HG03432 (cell line): ENCODE data around the gene LPAR3.

Experiments
- ATAC-seq: cut with Tn5 transposase; IDR thresholded peaks from one replicate; pipeline ENCODE4 v1.9.1; 2021; ENCODE audit warnings: mild to moderate bottlenecking, moderate library complexity; ENCODE audit not compliant: unreplicated experiment

LPAR3 gene

DNA sequence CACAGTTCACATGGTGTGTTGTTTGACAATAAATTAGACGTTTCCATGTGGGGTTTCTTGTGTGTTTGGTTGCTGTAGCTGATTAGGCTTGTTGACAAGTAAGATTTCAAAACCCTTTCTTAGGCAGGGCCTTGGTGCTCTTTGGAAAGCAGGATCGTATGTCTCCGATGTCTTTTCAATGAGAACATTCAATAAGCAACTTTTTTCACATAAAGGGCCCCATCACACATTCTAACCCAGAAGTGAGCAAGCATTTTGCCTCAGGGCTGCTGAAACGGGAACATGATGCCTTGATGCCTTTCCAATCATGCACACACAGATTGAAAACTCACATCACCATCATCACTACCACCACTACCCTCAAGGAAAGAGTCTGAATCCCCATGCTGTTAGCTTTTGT, 33.1 kb downstream of the LPAR3 start:
- ATAC-seq = no peak

DNA sequence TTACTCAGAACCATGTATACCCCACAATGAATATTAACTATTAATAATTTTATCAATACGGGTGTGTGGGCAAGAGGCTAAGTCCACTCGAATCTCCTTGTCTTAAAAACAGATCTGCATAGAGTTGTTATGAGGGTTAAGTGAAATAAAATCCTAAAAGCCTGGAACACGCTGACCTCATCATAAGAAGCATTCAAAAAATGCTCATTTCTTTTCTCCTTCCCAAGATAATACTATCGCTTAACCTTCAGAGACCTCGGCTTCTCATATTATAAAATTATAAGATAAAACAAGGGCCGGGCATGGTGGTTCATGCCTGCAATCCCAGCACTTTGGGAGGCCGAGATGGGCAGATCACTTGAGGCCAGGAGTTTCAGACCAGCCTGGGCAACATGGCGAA, 35.1 kb downstream of the LPAR3 start:
- no peak for ATAC-seq

DNA sequence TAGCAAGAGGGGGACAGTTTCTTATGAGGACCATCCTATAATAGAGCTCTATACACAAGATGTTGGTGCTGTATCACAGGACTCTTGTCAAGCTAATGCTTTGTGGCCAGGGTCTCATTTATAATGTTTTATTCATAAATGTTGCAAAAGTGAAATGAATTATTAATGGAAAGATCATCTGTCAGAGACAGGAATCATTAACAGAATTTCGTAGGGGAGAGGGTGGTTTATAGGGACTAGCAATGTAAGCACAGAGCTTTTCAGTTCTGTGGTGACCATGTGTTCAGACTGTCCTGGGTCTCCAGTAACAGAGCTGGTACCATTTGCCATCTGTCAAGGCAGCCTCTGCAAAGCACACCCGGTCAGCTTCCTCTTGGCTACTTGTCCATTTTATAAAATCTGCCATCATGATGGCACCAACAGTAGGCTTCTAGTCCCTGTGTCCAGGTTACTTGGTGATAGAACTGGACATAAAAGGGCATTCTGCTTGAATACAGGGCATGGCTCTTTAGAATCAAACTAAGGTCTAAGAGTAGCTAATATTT, 36.2 kb downstream of the LPAR3 start:
- no peak for ATAC-seq

DNA sequence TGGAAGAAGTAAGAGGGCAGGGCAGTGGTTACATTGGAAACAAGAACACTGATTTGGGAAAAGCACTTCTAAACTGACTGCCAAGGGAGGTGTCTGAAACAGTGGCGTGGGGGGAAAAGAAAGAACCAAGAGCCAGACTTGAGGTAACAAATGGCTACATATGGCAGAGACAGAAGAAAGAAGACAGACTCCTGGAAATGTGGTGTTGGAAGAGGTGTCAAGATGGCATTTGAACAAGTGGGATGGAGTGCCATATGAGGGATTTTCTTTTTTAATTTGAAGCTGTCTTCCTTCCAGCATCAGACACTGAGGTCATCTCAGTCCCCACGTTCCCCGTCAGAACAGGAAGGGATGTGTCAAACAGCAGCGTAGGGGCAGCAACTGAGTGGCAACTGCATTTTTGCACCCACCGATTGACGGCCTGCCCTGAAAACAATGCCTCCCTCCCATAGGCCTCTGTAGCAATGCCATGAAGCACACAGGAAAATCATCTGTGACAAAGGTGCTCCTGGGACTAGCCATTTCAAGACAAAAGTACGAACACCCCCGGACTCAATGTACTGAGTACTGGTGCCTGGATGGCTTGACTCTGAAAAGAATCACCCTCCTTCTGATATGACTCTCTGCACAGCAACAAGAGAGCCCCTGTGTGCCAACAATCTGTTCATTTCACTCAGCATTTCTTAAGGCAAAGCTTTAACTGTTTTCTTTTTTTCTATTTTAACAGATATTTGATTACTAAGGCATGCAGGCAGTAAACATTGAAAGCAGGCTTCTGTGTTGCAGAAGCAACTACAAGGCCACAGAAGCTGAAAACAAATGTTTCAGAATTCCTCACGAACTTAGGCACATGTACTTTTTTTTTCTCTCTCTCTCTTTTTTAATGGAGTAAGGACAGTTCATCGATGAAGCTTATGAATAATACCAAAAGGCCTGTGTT, 37.0 kb downstream of the LPAR3 start:
- no peak for ATAC-seq

DNA sequence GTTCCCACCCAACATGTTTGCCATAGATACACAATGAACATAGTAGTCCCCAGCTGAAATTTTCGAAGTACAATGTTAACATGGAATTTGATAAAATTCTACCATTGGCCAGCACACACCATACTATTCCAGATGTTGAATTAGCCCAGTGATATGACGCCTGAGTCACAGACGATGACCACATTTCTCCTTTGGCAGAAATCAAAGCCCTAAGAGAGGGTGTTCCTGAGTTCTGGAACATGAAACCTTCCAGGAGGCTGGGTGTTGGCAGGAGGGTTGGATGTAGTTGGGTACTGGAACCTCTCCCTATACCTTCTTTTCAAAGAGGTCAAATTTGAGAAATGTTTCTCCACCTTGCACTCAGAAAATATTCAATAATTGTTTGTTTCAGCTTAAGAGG, 37.8 kb downstream of the LPAR3 start:
- ATAC-seq = no peak

DNA sequence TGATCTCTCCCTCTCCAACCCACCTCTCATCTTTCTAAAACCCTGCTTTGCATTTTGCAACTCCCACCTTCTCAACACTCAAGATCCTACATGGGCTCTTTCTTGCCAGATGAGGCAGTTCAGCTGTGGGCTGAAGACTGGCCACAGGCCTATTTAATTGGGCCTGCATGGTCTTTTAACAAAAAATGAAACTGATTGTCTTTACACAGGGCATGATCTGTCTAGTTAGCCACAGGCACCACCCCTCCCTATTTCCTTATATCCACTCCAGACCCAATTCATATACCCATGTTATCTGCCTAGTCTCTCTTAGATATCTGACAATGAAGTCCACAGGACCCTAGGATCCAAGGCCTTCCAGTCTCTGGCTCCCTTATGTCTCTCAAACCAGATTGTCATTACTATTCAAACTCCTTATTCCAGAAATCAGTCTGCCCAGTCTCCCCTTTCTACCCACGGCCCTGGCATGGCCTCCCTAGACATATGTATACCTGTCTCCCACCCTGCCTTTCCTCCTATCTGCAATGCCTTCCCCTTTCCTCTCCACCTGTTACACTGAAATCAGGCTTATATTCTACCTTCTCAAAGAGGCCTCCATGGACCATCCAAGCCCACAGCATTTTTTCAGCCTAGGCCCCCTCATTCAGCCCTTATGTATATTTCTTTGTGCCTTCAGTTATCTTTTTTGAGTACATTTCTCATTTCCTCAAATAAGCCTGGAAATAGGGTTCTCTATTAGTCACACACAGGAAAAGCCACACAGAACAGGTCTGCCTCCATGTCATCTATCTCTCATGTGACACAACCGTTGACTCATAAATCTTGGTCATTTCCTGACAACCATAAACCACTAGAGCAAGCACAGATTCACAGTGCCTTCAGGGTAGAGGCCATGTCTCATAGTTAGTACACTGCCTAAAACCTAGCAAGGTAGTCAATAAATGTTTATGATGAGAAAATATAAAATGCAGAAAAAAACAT, 39.0 kb downstream of the LPAR3 start:
- peak; percentile 99 for ATAC-seq

DNA sequence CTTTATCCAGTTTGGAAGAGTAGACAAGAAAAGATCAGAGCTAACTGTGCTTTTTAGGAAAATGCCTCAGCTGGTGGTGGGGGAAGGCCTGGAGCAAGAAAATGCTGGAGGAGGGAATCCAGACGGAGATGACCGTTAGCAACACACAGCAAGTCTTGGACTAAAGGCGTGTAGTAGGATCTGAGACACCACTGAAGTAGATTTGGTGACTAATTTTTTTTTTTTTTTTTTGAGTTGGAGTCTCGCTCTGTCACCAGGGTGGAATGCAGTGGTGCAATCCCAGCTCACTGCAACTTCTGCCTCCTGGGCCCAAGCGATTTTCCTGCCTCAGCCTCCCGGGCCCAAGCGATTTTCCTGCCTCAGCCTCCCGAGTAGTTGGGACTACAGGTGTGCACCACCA, 41.2 kb downstream of the LPAR3 start:
- ATAC-seq = no peak

DNA sequence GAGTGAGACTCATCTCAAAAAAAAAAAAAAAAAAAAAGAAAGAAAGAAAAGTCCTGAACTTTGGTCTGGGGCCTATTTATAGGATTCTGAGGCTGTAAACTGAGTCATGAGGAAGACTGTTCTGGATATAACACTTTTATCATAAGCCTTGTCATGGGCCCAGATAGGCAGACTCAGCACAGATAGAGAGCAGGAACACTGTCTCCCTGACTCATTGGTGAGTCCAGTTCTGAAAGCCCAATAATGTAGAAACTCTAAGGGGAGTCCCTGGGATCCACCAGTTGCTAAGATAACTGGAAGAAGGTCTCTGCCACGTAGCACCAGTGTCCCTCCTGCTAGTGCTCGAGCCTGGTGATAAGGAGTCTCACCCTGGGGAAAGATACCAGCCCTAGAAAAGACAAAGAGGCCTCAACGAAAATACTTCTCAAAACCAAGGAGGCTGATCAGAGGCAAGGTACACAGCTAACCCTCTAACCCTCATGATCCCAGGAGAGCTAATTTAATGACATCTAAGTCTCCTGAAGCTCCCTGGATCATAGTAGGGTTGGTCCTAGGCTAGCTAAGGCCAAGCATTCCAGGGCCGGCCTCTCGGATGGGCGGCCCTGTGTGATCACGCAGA, 43.5 kb downstream of the LPAR3 start:
- no peak for ATAC-seq

DNA sequence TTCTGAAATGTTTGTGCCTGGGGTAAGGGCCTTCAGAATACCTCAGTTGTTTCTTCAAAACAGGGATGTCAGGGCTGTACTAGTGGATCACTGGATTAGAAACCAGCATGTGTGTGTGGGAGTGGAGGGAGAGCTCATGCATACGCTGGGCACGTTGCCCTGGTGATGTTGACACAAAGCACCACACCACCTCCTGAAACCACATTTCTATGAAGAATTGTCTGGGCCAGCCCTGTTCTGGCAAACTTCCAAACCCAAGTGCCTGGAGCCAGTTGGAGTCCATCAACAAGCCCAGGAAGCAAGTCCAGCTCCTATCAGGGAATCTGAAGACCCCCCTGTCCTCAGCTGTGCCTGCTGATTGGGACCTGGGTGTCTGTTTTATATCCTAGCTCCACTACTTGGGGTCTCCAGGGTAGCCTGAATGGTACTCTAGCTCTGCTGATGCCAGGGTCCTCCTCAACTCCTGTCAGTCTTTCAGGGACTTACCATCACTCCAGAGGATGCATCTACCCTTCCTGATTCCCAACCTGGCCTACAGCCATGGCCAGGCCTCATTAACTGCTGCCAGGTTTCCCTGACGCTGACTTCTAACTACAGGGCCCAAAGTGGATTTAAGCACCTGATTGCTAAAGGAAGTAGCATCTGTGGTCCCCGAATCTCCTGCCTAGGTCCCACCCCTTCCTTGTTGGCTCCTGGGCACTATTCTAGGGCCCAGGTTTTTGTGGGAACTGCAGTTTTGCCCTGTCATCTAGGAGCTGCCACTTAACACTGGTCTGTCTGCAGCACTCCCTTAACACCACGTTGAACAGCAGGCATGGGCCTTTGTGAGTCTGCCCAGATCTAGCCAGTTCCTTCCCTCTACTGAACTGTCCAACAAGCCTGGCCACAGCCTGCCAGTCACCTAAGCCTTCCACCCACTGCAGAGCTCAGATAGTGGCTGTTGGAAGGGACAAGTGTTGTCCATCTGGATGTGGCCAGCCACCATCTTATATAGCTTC, 45.5 kb downstream of the LPAR3 start:
- ATAC-seq = peak; percentile 70

DNA sequence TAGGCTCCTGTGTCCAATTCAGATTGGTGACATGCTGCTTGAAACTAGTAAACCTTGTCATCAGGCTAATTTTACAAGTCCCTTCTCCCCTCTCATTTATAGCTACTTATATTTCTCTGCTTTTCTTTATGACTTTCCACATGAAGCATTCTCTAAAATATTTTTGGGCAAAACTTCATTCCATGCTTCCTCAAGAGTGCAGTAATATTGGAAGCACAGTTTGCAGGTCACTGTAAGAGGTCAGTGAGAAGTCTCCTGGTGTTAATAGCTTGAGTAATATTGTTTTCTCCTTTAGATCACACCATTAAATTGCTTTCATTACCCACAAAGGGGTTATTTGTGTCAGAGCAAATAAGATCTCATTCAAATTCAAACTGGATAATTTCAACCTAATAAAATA, 46.6 kb downstream of the LPAR3 start:
- no peak for ATAC-seq

DNA sequence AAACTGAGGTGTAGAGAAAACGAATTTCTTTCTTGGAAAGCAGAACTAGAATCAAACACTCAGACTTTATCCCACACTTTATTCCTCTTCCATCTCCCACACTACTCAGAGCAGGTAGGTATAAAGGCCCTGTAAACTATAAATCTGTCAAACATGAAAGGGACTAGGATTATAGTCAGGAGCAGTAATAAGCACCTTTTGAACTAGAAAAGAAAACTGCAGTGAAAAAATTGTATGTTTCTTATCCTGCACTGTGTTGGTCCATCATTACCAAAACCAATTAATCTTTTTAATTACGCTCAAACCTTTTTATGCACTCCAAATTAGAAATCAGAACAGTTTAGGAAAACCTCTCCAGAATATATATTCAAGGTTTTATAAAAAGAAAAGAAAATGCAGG, 47.6 kb downstream of the LPAR3 start:
- no peak for ATAC-seq

DNA sequence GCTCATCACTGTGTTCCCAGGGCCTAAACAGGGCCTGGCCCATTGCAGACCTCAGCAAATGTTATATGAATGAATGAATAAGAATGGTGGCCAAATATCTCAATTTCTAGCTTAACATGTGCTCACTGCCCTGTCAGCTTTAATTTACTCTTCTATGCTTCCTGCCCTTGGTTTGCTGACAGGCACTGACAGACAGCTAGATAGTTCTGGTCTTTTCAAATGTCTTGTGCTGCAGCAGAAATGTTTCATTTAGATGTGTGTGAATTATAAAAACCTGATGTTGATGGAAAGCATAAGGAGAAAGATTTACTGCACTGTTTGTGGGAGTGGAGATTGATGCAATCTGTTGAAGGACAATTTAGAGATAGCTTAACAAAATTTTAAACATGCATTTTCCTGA, 48.9 kb downstream of the LPAR3 start:
- ATAC-seq = no peak

DNA sequence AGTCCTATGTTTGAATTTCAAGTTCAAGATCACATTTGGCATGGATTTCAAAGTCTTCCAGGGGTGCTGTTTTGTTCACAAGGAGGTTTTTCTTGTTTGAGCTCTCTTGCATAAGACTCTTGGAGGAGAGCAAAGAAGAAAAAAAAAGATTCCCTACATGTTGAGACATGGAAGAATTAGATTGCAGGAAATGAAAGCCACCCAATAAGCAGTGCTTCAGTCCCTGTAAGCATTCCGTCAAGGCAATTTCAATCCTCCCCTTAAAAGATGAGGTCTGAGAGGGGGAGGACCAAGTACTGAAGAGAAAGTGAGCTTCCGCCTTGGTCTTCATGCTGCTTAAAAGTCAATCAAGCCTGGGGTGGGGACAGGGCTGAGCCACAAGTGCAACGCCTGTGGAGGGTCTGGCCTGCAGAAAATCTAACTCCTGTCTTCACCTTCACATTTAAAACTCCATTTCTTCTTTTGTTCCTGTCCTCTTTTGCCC, 50.2 kb downstream of the LPAR3 start:
- ATAC-seq = no peak

DNA sequence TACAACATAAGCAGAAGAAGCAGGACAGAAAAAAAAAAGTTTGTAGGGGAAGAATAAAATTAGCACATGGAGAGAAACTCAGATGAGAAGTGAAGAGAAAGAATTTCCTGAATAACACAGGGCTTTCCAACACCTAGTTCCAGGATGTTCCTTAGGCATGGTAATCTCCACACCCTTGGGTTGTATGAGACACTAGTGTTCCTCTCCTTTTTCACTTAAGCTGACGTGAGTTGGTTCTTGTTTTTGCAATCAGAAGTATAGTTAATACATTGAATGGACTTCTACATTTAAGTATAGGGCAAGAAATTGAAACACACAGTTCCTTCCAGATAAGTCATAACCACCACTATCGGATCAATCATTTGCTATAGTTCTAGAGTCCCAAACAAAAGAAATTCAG, 51.0 kb downstream of the LPAR3 start:
- no peak for ATAC-seq

DNA sequence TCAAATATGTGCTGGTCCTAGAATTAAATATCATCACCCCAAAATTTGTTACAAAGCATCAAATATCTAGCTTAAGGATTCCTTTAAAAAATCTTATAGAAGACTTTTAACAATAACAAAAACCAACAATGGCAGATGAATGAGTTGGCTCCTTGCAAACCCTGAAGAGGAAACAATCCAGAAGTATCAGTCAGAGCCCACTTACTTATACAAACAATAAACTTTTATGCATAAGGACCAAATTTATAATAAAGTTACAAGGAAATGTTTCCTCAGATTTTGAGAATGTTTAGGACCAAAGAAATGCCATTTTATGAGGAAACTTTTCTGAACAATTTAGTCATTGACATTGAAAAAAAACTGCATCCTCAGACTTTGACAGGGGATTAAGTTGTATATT, 52.7 kb downstream of the LPAR3 start:
- no peak for ATAC-seq

DNA sequence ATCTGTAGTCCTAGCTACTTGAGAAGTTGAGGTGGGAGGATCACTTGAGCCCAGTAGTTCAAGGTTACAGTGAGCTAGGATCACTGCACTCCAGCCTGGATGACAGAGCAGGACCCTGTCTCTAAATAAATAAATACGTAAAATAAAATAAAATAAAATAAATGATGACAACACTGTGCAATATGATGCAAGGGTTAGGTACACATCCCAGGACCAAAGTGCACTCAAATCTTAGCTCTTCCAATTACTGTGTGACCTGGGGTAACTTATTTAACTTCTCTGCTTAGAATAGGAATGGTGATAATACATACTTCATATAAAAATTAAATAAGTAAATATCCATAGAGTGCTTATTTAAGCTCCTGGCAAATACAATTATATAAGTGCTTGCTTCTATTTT, 53.5 kb downstream of the LPAR3 start:
- no peak for ATAC-seq

DNA sequence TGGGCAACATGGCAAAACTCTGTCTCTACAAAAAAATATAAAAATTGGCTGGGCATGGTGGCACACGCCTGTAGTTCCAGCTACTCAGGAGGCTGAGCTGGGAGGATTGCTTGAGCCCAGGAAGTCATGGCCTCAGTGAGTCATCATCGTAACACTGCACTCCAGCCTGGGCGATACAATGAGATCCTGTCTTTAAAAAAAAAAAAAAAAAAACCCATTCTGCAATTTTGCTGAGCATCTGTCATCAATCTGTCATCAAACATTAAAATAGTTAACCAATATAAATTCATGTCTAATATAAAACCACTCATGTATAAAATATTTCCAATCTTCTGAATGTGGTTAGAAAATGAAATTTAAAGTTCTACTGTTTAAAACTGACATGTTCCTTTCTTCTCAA, 56.9 kb downstream of the LPAR3 start:
- no peak for ATAC-seq

DNA sequence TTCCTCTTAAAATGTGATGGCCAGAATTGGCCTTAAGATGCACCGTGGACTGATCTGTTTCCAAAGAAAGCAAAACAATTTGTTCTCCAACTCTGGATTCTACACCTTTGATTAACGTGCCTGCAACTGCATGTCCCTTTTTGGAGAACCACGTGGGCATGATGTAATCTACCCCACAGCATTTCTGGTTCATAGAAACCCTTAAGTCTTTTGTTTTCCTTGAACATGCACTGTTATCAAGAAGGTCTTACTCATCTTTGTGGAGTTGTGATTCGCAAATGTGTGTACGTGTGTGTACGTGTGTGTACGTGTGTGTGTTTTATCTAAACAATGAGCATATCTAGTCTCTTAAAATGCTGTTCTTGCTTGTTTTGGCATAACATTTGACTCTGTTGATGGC, 57.8 kb downstream of the LPAR3 start:
- ATAC-seq = no peak

DNA sequence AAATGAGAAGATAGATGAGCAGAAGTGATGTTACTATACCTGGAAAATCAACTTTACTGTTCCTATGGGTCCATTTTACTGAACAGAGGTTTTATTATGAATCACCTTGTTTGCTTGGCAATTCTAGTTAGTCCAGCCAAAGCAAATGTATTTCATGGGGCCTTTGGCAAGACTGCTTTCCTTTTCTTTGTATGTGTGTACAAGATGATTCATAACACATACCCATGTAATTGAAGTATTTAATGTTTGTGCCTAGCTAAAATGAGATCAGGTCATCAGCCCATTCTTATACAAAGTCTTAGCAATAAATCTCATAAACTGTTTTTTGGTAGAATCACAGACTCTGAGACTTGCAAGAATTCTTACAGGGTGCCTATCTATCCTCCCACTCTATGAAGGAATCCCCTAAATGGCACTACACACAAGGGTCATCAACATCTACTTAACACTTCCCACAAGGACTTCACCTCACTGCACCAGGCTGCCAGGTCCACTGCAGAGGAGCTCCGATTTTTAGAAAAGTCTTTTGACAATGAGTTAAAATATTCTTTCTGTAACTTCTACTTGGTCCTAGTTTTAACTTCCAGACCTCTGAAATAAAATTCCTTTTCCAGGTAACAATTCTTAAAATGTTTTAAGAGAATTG, 58.5 kb downstream of the LPAR3 start:
- ATAC-seq = no peak
